ENCODE results near the gene TNFAIP8L3. TPM values are rescaled to one million over a fixed set of nuclear protein-coding genes. Genes with fewer than 3 reads are reported as not detected.

The TNFAIP8L3 gene
- total and polyA plus RNA-seq, 7 experiments from 2014 or later = not detected

GRCh38 chr15:51135276-51135675 lies 40.6 kb upstream of the TNFAIP8L3 start:
- H3K4me1 ChIP-seq (ENCODE audit: control insufficient read depth in 2 of 2, insufficient read depth in 2 of 2, low read length in 2 of 2) = no peaks in the 10 kb centered on the region
- no peak overlapping the region for H3K27ac ChIP-seq (ENCODE audit: low read depth, low read length)
- H3K4me3 Mint-ChIP-seq = no peak overlapping the region
- peaks cover 0 to 4% (median under 1%) of the 10 kb centered on the region in 11 donors for H3K9me3 Mint-ChIP-seq
- no peak overlapping the region for H3K4me3 ChIP-seq (ENCODE audit: low read length)
- intact Hi-C loops (cut with micrococcal nuclease) = no loop called here
- no peak for ATAC-seq
- H3K36me3 Mint-ChIP-seq = no peaks in the 10 kb centered on the region
- ChIA-PET POLR2A (no interaction called here), CTCF (no interaction called here)
- DNase-seq = no peak
- no peaks in the 10 kb centered on the region for H3K36me3 ChIP-seq (ENCODE audit: control insufficient read depth in 2 of 3, insufficient read depth in 3 of 3, low read length in 3 of 3)
- no peaks in the 10 kb centered on the region for H3K4me1 Mint-ChIP-seq
- H3K27me3 Mint-ChIP-seq = peaks cover 3 to 24% (median 9%) of the 10 kb centered on the region in 5 donors
- H3K27ac Mint-ChIP-seq = no peak overlapping the region
- H3K9me3 ChIP-seq (ENCODE audit: control insufficient read depth in 2 of 3, low read length in 3 of 3) = no peaks in the 10 kb centered on the region
- H3K27me3 ChIP-seq (ENCODE audit: control insufficient read depth in 2 of 2, insufficient read depth in 2 of 2, low read length in 2 of 2) = no peaks in the 10 kb centered on the region

- H3K9me3 ChIP-seq (ENCODE audit: control insufficient read depth in 2 of 3, low read length in 3 of 3) = no peaks in the 10 kb centered on the region
- intact Hi-C loops (cut with micrococcal nuclease) = no loop called here
- Mint-ChIP-seq H3K27ac (no peak overlapping the region), H3K27me3 (peaks cover 4 to 29% (median 12%) of the 10 kb centered on the region in 5 donors), H3K36me3 (no peaks in the 10 kb centered on the region), H3K4me3 (no peak overlapping the region), H3K4me1 (no peaks in the 10 kb centered on the region), H3K9me3 (peaks cover 0 to 2% (median 0%) of the 10 kb centered on the region in 11 donors)
- H3K4me1 ChIP-seq (ENCODE audit: control insufficient read depth in 2 of 2, insufficient read depth in 2 of 2, low read length in 2 of 2) = no peaks in the 10 kb centered on the region
- ChIA-PET CTCF (no interaction called here), POLR2A (no interaction called here)
- no peaks in the 10 kb centered on the region for H3K27me3 ChIP-seq (ENCODE audit: control insufficient read depth in 2 of 2, insufficient read depth in 2 of 2, low read length in 2 of 2)
- ATAC-seq (no peak), DNase-seq (no peak)
- H3K36me3 ChIP-seq (ENCODE audit: control insufficient read depth in 2 of 3, insufficient read depth in 3 of 3, low read length in 3 of 3) = no peaks in the 10 kb centered on the region
- no peak overlapping the region for H3K4me3 ChIP-seq (ENCODE audit: low read length)
- H3K27ac ChIP-seq (ENCODE audit: low read depth, low read length) = no peak overlapping the region
Observed at GRCh38 chr15:51134416-51135199, 39.9 kb upstream of the TNFAIP8L3 start.

- peaks cover 2 to 34% (median 16%) of the 10 kb centered on the region in 5 donors for H3K27me3 Mint-ChIP-seq
- H3K36me3 Mint-ChIP-seq = no peaks in the 10 kb centered on the region
- ChIA-PET CTCF (no interaction called here), POLR2A (no interaction called here)
- H3K4me1 Mint-ChIP-seq = no peaks in the 10 kb centered on the region
- no peak overlapping the region for H3K4me3 ChIP-seq (ENCODE audit: low read length)
- no peaks in the 10 kb centered on the region for H3K4me1 ChIP-seq (ENCODE audit: control insufficient read depth in 2 of 2, insufficient read depth in 2 of 2, low read length in 2 of 2)
- no peak overlapping the region for H3K4me3 Mint-ChIP-seq
- no peaks in the 10 kb centered on the region for H3K9me3 ChIP-seq (ENCODE audit: control insufficient read depth in 2 of 3, low read length in 3 of 3)
- H3K36me3 ChIP-seq (ENCODE audit: control insufficient read depth in 2 of 3, insufficient read depth in 3 of 3, low read length in 3 of 3) = no peaks in the 10 kb centered on the region
- H3K27me3 ChIP-seq (ENCODE audit: control insufficient read depth in 2 of 2, insufficient read depth in 2 of 2, low read length in 2 of 2) = no peaks in the 10 kb centered on the region
- DNase-seq = no peak
- no peaks in the 10 kb centered on the region for H3K9me3 Mint-ChIP-seq
- H3K27ac Mint-ChIP-seq = no peak overlapping the region
- ATAC-seq = no peak
- H3K27ac ChIP-seq (ENCODE audit: low read depth, low read length) = no peak overlapping the region
- intact Hi-C loops (cut with micrococcal nuclease) = no loop called here
Observed at GRCh38 chr15:51133140-51133765, 38.5 kb upstream of the TNFAIP8L3 start.

GRCh38 chr15:51132384-51133139 lies 37.9 kb upstream of the TNFAIP8L3 start:
- Mint-ChIP-seq H3K27me3 (peaks cover 4 to 34% (median 19%) of the 10 kb centered on the region in 5 donors), H3K36me3 (no peaks in the 10 kb centered on the region), H3K27ac (no peak overlapping the region), H3K9me3 (no peaks in the 10 kb centered on the region), H3K4me3 (no peak overlapping the region), H3K4me1 (no peaks in the 10 kb centered on the region)
- ATAC-seq (no peak), DNase-seq (no peak)
- no peaks in the 10 kb centered on the region for H3K36me3 ChIP-seq (ENCODE audit: control insufficient read depth in 2 of 3, insufficient read depth in 3 of 3, low read length in 3 of 3)
- POLR2A ChIA-PET = no interaction called here
- H3K27ac ChIP-seq (ENCODE audit: low read depth, low read length) = no peak overlapping the region
- H3K27me3 ChIP-seq (ENCODE audit: control insufficient read depth in 2 of 2, insufficient read depth in 2 of 2, low read length in 2 of 2) = no peaks in the 10 kb centered on the region
- CTCF ChIA-PET = no interaction called here
- intact Hi-C loops (cut with micrococcal nuclease) = no loop called here
- H3K4me3 ChIP-seq (ENCODE audit: low read length) = no peak overlapping the region
- no peaks in the 10 kb centered on the region for H3K4me1 ChIP-seq (ENCODE audit: control insufficient read depth in 2 of 2, insufficient read depth in 2 of 2, low read length in 2 of 2)
- no peaks in the 10 kb centered on the region for H3K9me3 ChIP-seq (ENCODE audit: control insufficient read depth in 2 of 3, low read length in 3 of 3)

GRCh38 chr15:51131596-51132290 lies 37.0 kb upstream of the TNFAIP8L3 start:
- ChIA-PET CTCF (no interaction called here), POLR2A (no interaction called here)
- Mint-ChIP-seq H3K36me3 (no peaks in the 10 kb centered on the region), H3K27me3 (peaks cover 8 to 36% (median 24%) of the 10 kb centered on the region in 5 donors), H3K27ac (no peak overlapping the region), H3K4me3 (no peak overlapping the region), H3K4me1 (peaks cover 0 to 2% (median 0%) of the 10 kb centered on the region in 7 donors), H3K9me3 (no peaks in the 10 kb centered on the region)
- no peak overlapping the region for H3K27ac ChIP-seq (ENCODE audit: low read depth, low read length)
- H3K4me3 ChIP-seq (ENCODE audit: low read length) = no peak overlapping the region
- ATAC-seq (no peak), DNase-seq (no peak)
- no peaks in the 10 kb centered on the region for H3K36me3 ChIP-seq (ENCODE audit: control insufficient read depth in 2 of 3, insufficient read depth in 3 of 3, low read length in 3 of 3)
- no peaks in the 10 kb centered on the region for H3K9me3 ChIP-seq (ENCODE audit: control insufficient read depth in 2 of 3, low read length in 3 of 3)
- intact Hi-C loops (cut with micrococcal nuclease) = no loop called here
- no peaks in the 10 kb centered on the region for H3K27me3 ChIP-seq (ENCODE audit: control insufficient read depth in 2 of 2, insufficient read depth in 2 of 2, low read length in 2 of 2)
- H3K4me1 ChIP-seq (ENCODE audit: control insufficient read depth in 2 of 2, insufficient read depth in 2 of 2, low read length in 2 of 2) = no peaks in the 10 kb centered on the region

GRCh38 chr15:51130344-51130743 lies 35.6 kb upstream of the TNFAIP8L3 start:
- intact Hi-C loops (cut with micrococcal nuclease) = no loop called here
- H3K36me3 ChIP-seq (ENCODE audit: control insufficient read depth in 2 of 3, insufficient read depth in 3 of 3, low read length in 3 of 3) = no peaks in the 10 kb centered on the region
- no peaks in the 10 kb centered on the region for H3K27me3 ChIP-seq (ENCODE audit: control insufficient read depth in 2 of 2, insufficient read depth in 2 of 2, low read length in 2 of 2)
- Mint-ChIP-seq H3K27me3 (peaks cover 13 to 39% (median 34%) of the 10 kb centered on the region in 5 donors), H3K4me3 (no peak overlapping the region), H3K36me3 (no peaks in the 10 kb centered on the region), H3K4me1 (peaks cover 0 to 9% (median 0%) of the 10 kb centered on the region in 7 donors), H3K27ac (no peak overlapping the region), H3K9me3 (peaks cover 0 to 2% (median 0%) of the 10 kb centered on the region in 11 donors)
- H3K4me3 ChIP-seq (ENCODE audit: low read length) = no peak overlapping the region
- DNase-seq = no peak
- ATAC-seq = no peak
- ChIA-PET CTCF (no interaction called here), POLR2A (no interaction called here)
- H3K27ac ChIP-seq (ENCODE audit: low read depth, low read length) = no peak overlapping the region
- no peaks in the 10 kb centered on the region for H3K4me1 ChIP-seq (ENCODE audit: control insufficient read depth in 2 of 2, insufficient read depth in 2 of 2, low read length in 2 of 2)
- no peaks in the 10 kb centered on the region for H3K9me3 ChIP-seq (ENCODE audit: control insufficient read depth in 2 of 3, low read length in 3 of 3)
